HG02970 (cell line): ENCODE measurements around the gene DIP2C.
"Not testable (repeated sequence)": the region's sequence is repeated elsewhere in the genome, so short reads cannot be mapped to it uniquely, and the experiment has no call there.

ENCODE experiments used
- ATAC-seq: cut with Tn5 transposase; IDR thresholded peaks from one replicate; pipeline ENCODE4 v1.9.1; 2021; ENCODE audit warnings: mild to moderate bottlenecking, moderate library complexity, moderate number of reproducible peaks; ENCODE audit not compliant: unreplicated experiment, low FRiP score

DIP2C gene

DNA sequence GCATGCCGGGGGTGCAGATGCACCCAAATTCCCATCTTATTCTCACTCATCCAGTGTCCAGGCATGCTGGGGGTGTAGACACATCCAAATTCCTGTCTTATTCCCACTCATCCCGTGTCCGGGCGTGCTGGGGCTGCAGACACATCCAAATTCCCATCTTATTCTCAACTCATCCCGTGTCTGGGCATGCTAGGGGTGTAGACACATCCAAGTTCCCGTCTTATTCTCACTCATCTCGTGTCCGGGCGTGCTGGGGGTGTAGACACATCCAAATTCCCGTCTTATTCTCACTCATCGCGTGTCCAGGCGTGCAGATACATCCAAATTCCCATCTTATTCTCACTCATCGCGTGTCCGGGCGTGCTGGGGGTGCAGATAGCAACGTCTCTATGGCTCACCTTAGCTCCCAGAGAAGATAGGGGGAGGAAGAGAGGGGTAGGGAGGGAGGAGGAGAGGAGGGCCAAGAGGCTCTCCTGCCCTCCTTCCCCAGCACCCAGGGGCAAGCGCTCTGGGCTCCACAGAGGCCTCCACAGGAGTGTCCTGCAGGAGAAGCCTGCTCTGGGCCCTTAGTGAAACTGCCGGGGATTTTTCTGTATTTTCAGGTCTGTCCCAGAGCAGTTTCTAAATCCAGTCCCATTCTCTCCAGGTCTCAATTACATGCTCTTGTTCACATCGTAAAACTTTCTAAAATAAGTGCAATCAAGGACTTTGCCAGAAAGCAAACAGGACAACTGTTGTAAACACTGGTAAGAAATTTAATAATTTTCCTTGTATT, 210.8 kb downstream of the DIP2C start:
- ATAC-seq = no peak

- ATAC-seq = no peak
Measured at GRCh38 chr10:477620-478019, 211.8 kb downstream of the DIP2C start.

- ATAC-seq = no peak
Measured at GRCh38 chr10:476455-476780, 213.1 kb downstream of the DIP2C start.

- ATAC-seq = no peak
Measured at GRCh38 chr10:475709-476454, 213.6 kb downstream of the DIP2C start.

DNA sequence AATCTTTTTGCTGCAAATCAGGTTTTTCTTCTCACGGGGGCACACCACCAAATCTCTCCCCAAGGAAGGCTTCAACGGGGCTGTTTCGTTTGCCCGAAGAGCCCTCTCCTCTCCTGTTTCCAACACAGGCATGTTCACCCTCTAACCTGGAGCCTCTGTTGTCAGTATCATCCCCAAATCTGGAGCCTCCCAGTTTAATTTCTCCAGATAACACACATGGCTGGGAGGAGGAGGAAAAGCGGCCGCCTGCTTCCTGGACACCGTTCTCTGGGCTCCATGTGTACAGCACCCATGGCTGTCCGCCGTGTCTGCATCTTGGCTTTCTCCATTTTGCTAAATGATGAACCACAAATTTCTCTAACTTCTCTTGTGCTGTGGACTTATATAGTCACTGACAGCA, 214.5 kb downstream of the DIP2C start:
- no peak for ATAC-seq

DNA sequence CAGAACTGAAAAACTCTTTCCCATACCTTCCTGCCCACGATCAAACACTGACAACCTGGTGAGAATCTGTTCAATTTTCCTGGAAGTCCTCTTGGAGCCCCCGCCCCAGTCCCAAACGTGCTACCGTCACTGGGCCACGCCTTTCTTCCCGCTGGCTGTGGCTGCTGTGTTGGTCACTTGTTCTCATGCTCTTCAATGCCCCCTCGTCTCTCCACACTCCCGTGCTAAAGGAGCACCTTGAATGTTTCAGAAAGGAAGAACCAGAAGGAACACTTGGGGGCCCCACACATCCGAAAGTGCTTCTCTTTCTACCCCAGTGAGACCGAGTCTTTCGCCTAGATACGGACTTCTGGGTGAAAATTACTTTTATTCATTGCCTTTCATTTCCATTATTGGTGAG, 215.1 kb downstream of the DIP2C start:
- no peak for ATAC-seq

DNA sequence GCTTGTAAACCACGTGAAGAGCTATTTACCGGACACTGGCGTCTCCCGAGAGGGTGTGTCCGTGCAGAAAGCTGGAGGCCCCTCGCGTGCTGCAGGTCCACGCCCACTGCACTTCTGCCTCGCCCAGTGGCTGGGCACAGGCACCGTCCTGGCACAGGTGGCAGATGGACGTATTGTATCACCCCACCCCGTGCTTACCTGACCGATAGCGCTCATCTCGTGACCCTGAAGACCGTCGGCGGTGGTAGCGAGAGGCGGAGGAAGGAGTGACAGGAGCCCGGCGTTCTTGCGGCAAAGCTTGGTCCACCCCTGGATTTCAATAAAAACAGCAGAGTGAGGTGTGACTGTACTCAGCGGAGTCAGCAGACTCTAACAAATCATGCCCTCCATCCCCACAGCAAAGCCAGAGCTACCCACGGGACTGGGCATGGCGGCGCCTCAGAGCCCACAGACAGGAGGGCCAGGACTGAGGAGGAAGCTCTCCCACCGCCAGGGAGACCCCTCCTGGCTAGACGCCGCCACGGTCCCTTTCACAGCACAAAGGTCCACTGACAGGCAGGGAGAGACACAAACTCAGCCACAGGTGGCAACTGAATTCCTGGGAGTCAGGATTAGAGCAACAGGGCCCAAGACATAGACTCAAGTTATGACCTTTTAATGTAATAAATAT, 217.1 kb downstream of the DIP2C start:
- no peak for ATAC-seq

GRCh38 chr10:470339-471003, 219.0 kb downstream of the DIP2C start:
- no peak for ATAC-seq

- no peak for ATAC-seq
Measured at GRCh38 chr10:469947-470338, 219.5 kb downstream of the DIP2C start.

DNA sequence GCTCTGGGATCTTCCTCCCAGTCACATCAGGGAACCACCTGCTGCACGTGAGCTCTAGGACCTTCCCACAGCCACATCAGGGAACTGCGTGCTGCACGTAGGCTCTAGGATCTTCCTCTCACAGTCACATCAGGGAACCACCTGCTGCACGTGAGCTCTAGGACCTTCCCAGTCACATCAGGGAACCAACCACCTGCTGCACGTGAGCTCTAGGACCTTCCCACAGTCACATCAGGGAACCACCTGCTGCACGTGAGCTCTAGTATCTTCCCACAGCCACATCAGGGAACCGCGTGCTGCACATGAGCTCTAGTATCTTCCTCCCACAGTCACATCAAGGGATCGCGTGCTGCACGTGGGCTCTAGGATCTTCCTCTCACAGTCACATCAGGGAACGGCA, 229.7 kb downstream of the DIP2C start:
- no peak for ATAC-seq

GRCh38 chr10:458421-458851, 231.0 kb downstream of the DIP2C start:
- no peak for ATAC-seq

GRCh38 chr10:456486-456885, 233.0 kb downstream of the DIP2C start:
- no peak for ATAC-seq

- no peak for ATAC-seq
Measured at GRCh38 chr10:454860-455259, 234.6 kb downstream of the DIP2C start.

DNA sequence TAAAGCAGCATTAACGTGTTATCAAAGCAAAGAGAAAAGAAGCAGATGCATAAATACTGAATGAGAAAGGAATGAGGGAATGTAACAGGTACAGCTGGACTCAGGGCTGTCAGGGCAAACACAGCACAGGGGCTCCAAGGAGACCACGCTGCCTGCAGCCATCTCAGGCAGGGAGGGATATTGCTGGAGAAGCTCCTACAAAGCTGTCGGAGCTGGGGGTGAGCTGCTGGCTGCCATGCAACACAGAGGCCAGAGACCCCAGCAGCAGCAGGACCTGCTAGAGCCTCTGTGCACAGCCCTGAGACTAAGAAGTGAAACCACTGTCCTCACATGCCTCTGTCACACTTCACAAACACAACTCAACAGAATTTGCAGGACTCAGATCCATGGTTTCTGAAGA, 235.8 kb downstream of the DIP2C start:
- ATAC-seq = no peak

GRCh38 chr10:452512-453426, 236.7 kb downstream of the DIP2C start:
- ATAC-seq = no peak

DNA sequence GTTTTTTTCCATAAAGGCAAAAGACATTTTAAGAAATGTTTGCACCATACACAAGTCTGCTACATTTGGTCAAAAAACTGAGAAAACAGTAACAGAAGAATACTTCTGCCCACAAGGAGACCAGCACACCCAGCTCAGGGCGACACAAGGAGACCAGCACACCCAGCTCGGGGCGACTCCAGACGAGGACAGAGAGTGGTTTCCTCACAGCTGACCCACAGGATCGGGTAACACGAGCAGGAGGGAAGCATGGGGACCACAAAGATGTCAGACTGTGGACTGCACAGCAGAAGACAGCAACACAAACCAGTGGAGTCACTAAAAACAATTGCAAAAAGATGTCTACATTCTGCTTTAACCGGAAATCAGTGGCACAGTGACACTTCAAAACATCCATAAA, 237.6 kb downstream of the DIP2C start:
- ATAC-seq = no peak

- ATAC-seq = peak; percentile 55
Measured at GRCh38 chr10:451021-451471, 238.4 kb downstream of the DIP2C start.

DNA sequence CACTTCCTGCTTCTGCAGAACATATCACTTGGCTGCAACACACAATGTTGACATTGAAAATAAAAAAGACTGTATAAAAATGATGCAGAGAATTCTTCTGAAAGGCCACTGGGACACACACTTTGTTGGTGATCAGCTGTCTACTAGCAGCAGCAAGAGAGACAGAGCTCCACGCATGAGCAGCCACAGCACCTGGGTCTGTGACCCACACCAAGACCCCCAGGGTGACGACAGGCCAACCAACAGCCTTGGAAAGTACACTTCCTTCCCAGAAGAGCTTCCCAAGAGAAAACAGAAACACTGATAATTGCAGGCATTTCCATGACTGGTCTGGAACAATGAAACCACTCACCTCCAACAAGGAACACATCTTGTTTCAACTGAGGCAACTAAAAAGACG, 239.0 kb downstream of the DIP2C start:
- peak; percentile 25 for ATAC-seq

GRCh38 chr10:449331-449730, 240.1 kb downstream of the DIP2C start:
- not testable (repeated sequence) for ATAC-seq

DNA sequence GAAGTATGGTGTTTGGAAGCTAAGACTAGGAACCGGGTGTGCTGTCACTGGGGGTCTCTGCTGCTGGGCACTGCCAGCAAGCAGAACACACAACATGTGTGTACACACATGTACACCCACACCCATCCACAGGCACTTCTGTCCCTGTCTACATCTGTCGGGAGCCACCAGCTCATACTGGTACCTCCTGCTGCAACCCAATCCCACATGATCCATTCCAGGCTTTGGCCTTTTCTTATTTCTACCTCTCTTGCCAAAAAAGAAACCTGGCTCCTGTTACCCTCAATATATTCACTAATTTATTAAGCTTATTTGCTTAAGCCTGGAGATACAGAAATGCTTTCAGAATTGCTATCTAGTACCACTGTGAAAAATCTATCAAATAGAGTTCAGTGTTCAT, 246.0 kb downstream of the DIP2C start:
- no peak for ATAC-seq
